ENCODE data around the gene MECP2.
A peak's percentile ranks its signal among the peaks of the same experiment; 100 is the strongest.
"Not testable (repeated sequence)": the region's sequence is repeated elsewhere in the genome, so short reads cannot be mapped to it uniquely, and the experiment has no call there.

The MECP2 gene

GRCh38 chrX:154097589-154098541, at the start of gene MECP2:
Gene MECP2, minus strand, starts transcription at chrX:154097717.
- peak; percentile 66 to 90 (median 71) for DNase-seq (ENCODE audit: low read depth in 3 of 3)

- DNase-seq (ENCODE audit: low read depth in 3 of 3): not testable (repeated sequence)
These were observed 46.5 kb upstream of the MECP2 start, which contains the start of gene OPN1LW for GRCh38 chrX:154144010-154144409. Gene OPN1LW, plus strand, starts transcription at chrX:154144243. Its CDS starts 41 bp downstream, at chrX:154144284.

- DNase-seq (ENCODE audit: low read depth in 3 of 3): no peak
These were observed 45.6 kb upstream of the MECP2 start for GRCh38 chrX:154142950-154143745.

- no peak for DNase-seq (ENCODE audit: low read depth in 3 of 3)
These were observed 44.9 kb upstream of the MECP2 start for GRCh38 chrX:154142386-154142785.

- DNase-seq (ENCODE audit: low read depth in 3 of 3): no peak
These were observed 43.2 kb upstream of the MECP2 start for GRCh38 chrX:154140742-154141141.

- DNase-seq (ENCODE audit: low read depth in 3 of 3): no peak
These were observed 42.7 kb upstream of the MECP2 start for GRCh38 chrX:154140206-154140605.

- no peak for DNase-seq (ENCODE audit: low read depth in 3 of 3)
These were observed 41.3 kb upstream of the MECP2 start for GRCh38 chrX:154138857-154139256.

- DNase-seq (ENCODE audit: low read depth in 3 of 3): peak; percentile 37 to 58 (median 39)
These were observed 39.2 kb upstream of the MECP2 start for GRCh38 chrX:154136627-154137161.

GRCh38 chrX:154135458-154136229, 38.1 kb upstream of the MECP2 start:
- peak in 1 of 3 experiments; percentile 7 for DNase-seq (ENCODE audit: low read depth in 3 of 3)

GRCh38 chrX:154132366-154132765, 34.8 kb upstream of the MECP2 start:
- no peak for DNase-seq (ENCODE audit: low read depth in 3 of 3)

GRCh38 chrX:154131955-154132354, 34.4 kb upstream of the MECP2 start:
- no peak for DNase-seq (ENCODE audit: low read depth in 3 of 3)

GRCh38 chrX:154126101-154126500, 28.6 kb upstream of the MECP2 start:
- DNase-seq (ENCODE audit: low read depth in 3 of 3): no peak

GRCh38 chrX:154125391-154126040, 28.0 kb upstream of the MECP2 start:
- no peak for DNase-seq (ENCODE audit: low read depth in 3 of 3)

GRCh38 chrX:154123241-154124219, 26.0 kb upstream of the MECP2 start:
- peak in 1 of 3 experiments; percentile 2 for DNase-seq (ENCODE audit: low read depth in 3 of 3)

GRCh38 chrX:154121961-154122360, 24.4 kb upstream of the MECP2 start:
- DNase-seq (ENCODE audit: low read depth in 3 of 3): no peak

GRCh38 chrX:154121207-154121606, 23.7 kb upstream of the MECP2 start:
- DNase-seq (ENCODE audit: low read depth in 3 of 3): no peak

GRCh38 chrX:154120567-154120966, 23.1 kb upstream of the MECP2 start:
- DNase-seq (ENCODE audit: low read depth in 3 of 3): no peak

GRCh38 chrX:154117566-154117965, 20.0 kb upstream of the MECP2 start:
- no peak for DNase-seq (ENCODE audit: low read depth in 3 of 3)

- DNase-seq (ENCODE audit: low read depth in 3 of 3): no peak
These were observed 19.1 kb upstream of the MECP2 start for GRCh38 chrX:154116426-154117211.

All from stimulated activated CD4-positive, alpha-beta T cell treated with anti-CD3 and anti-CD28 coated beads, TNF-alpha, amount 100 ng/mL, for 24 hours (primary cell).